Lower lobe of right lung (tissue), 2 donors: ENCODE measurements around the gene CXCL8. TPM values are rescaled to one million over a fixed set of nuclear protein-coding genes. Genes with fewer than 3 reads are reported as not detected.

ENCODE experiments used
- ATAC-seq, 2 donors: fragments of 200-7000 bp; cut with Tn5 transposase; one replicate each; pipeline ENCODE4 v1.9.1; 2020 to 2022; ENCODE audit warnings: mild to moderate bottlenecking in 2 of 2, moderate library complexity in 2 of 2
- DNase-seq: peaks from one replicate; pipeline ENCODE4 v3.0.0-alpha.2; 2020
- H3K27ac ChIP-seq: fragments of 200-600 bp; one replicate; pipeline ENCODE4 v1.8.0; 2022
- H3K27me3 ChIP-seq: fragments of 200-600 bp; one replicate; pipeline ENCODE4 v1.8.0; 2022; ENCODE audit warnings: low read depth
- H3K36me3 ChIP-seq: fragments of 200-600 bp; one replicate; pipeline ENCODE4 v1.8.0; 2022; ENCODE audit warnings: mild to moderate bottlenecking
- H3K4me1 ChIP-seq: fragments of 200-600 bp; one replicate; pipeline ENCODE4 v1.8.0; 2022
- H3K4me3 ChIP-seq: fragments of 200-600 bp; one replicate; pipeline ENCODE4 v1.8.0; 2022; ENCODE audit warnings: mild to moderate bottlenecking
- H3K9me3 ChIP-seq: fragments of 200-600 bp; one replicate; pipeline ENCODE4 v1.8.0; 2022
- intact Hi-C: fragments of 100-400 bp; cut with DNase I; formaldehyde crosslinking; loops from one replicate; pipeline ENCODE4 v1.11.0; 2022
- total RNA-seq: library from RNA; stranded (reverse); fragmentation: NEBNext Ultra II Directional; extraction: Animal tissue kit (Norgen Biotek cat#: 25700); gene quantifications from one replicate; pipeline ENCODE4 v1.2.1, GENCODE V29; 2021
- TF ChIP-seq, protein P1 (sequence below): fragments of 200-600 bp; IDR thresholded peaks from one replicate; pipeline ENCODE4 v1.8.0; 2022; ENCODE audit warnings: antibody characterized with exemption, mild to moderate bottlenecking
- donor health status: DM: no; HTN: yes; CAD: no; lungs with severe emphysema.

Gene CXCL8
- total RNA-seq, 1 donor from 2014 or later = 6.2 TPM

DNA sequence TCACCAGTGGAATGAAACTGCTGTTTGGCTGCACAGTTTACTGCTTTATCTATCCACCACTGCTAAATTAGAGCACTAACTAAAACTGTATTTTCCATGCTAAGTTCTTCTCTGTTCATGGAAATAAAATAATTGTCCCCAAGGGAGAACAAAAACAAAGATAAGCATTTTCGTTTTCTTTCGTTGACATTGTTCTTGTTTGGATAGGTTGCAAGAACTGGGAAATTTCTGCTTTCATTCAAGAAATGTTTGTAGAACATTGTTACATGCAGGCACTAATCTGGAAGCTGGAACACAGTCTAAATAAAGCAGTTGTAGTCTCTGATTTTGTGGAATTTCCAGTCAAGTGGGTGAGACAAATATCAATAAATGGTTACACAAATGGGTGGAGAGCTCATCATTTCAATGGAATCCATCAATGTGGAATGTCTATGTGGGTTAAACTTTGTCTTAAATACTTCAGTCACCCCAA lies 5.8 kb upstream of the CXCL8 start:
- no peaks in the 10 kb centered on the region for H3K36me3 ChIP-seq
- intact Hi-C loops = no loop called here
- H3K27ac ChIP-seq = no peak overlapping the region
- H3K4me3 ChIP-seq = no peak overlapping the region
- no peak for ATAC-seq
- DNase-seq = no peak
- H3K9me3 ChIP-seq = no peaks in the 10 kb centered on the region
- TF ChIP-seq, protein P1, sequence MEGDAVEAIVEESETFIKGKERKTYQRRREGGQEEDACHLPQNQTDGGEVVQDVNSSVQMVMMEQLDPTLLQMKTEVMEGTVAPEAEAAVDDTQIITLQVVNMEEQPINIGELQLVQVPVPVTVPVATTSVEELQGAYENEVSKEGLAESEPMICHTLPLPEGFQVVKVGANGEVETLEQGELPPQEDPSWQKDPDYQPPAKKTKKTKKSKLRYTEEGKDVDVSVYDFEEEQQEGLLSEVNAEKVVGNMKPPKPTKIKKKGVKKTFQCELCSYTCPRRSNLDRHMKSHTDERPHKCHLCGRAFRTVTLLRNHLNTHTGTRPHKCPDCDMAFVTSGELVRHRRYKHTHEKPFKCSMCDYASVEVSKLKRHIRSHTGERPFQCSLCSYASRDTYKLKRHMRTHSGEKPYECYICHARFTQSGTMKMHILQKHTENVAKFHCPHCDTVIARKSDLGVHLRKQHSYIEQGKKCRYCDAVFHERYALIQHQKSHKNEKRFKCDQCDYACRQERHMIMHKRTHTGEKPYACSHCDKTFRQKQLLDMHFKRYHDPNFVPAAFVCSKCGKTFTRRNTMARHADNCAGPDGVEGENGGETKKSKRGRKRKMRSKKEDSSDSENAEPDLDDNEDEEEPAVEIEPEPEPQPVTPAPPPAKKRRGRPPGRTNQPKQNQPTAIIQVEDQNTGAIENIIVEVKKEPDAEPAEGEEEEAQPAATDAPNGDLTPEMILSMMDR = no peak
- peaks cover 51% of the 10 kb centered on the region for H3K4me1 ChIP-seq
- H3K27me3 ChIP-seq = no peaks in the 10 kb centered on the region

DNA sequence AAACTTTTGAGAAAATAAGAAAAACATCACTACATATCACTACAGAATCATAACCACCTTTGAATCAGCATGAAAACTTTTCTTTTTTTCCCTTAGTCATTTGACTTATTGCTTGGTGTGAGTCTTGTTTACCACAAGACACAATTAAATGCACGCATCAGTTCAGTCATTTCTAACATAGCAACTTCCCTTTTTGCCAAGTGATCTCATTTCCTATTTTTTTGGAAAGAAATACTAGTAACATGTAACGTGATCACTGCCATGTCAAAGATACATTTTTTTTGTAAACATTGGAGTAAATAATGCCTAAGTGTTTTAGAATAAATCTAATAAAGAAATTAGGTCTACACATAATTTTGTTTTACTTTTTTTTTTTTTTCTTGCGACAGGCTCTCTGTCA lies 5.1 kb upstream of the CXCL8 start:
- Histone ChIP-seq H3K9me3 (no peaks in the 10 kb centered on the region), H3K27me3 (no peaks in the 10 kb centered on the region), H3K4me3 (no peak overlapping the region), H3K27ac (no peak overlapping the region), H3K4me1 (peaks cover 51% of the 10 kb centered on the region), H3K36me3 (no peaks in the 10 kb centered on the region)
- DNase-seq (no peak), ATAC-seq (peak in 1 of 2 donors; percentile 20)
- intact Hi-C loops = no loop called here
- TF ChIP-seq, protein P1 = no peak

DNA sequence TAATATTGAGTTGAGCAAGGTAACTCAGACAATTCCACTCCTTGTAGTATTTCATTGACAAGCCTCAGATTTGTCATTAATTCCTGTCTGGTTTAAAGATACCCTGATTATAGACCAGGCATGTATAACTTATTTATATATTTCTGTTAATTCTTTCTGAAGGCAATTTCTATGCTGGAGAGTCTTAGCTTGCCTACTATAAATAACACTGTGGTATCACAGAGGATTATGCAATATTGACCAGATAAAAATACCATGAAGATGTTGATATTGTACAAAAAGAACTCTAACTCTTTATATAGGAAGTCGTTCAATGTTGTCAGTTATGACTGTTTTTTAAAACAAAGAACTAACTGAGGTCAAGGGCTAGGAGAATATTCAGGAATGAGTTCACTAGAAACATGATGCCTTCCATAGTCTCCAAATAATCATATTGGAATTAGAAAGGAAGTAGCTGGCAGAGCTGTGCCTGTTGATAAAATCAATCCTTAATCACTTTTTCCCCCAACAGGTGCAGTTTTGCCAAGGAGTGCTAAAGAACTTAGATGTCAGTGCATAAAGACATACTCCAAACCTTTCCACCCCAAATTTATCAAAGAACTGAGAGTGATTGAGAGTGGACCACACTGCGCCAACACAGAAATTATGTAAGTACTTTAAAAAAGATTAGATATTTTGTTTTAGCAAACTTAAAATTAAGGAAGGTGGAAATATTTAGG lies 821 bp downstream of the CXCL8 start:
- ATAC-seq = no peak
- Histone ChIP-seq H3K9me3 (no peaks in the 10 kb centered on the region), H3K27me3 (no peaks in the 10 kb centered on the region), H3K27ac (no peak overlapping the region), H3K4me3 (no peak overlapping the region), H3K4me1 (peaks cover 20% of the 10 kb centered on the region), H3K36me3 (no peaks in the 10 kb centered on the region)
- DNase-seq = no peak
- intact Hi-C loops = no loop called here
- TF ChIP-seq, protein P1 = no peak

DNA sequence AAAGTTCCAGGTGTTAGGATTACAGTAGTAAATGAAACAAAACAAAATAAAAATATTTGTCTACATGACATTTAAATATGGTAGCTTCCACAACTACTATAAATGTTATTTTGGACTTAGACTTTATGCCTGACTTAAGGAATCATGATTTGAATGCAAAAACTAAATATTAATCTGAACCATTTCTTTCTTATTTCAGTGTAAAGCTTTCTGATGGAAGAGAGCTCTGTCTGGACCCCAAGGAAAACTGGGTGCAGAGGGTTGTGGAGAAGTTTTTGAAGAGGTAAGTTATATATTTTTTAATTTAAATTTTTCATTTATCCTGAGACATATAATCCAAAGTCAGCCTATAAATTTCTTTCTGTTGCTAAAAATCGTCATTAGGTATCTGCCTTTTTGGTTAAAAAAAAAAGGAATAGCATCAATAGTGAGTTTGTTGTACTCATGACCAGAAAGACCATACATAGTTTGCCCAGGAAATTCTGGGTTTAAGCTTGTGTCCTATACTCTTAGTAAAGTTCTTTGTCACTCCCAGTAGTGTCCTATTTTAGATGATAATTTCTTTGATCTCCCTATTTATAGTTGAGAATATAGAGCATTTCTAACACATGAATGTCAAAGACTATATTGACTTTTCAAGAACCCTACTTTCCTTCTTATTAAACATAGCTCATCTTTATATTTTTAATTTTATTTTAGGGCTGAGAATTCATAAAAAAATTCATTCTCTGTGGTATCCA lies 1.6 kb downstream of the CXCL8 start:
- ATAC-seq (no peak), DNase-seq (no peak)
- Histone ChIP-seq H3K9me3 (no peaks in the 10 kb centered on the region), H3K36me3 (no peaks in the 10 kb centered on the region), H3K4me3 (no peak overlapping the region), H3K4me1 (peaks cover 20% of the 10 kb centered on the region), H3K27me3 (no peaks in the 10 kb centered on the region), H3K27ac (no peak overlapping the region)
- intact Hi-C loops = no loop called here
- TF ChIP-seq, protein P1 = no peak

DNA sequence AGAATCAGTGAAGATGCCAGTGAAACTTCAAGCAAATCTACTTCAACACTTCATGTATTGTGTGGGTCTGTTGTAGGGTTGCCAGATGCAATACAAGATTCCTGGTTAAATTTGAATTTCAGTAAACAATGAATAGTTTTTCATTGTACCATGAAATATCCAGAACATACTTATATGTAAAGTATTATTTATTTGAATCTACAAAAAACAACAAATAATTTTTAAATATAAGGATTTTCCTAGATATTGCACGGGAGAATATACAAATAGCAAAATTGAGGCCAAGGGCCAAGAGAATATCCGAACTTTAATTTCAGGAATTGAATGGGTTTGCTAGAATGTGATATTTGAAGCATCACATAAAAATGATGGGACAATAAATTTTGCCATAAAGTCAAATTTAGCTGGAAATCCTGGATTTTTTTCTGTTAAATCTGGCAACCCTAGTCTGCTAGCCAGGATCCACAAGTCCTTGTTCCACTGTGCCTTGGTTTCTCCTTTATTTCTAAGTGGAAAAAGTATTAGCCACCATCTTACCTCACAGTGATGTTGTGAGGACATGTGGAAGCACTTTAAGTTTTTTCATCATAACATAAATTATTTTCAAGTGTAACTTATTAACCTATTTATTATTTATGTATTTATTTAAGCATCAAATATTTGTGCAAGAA lies 2.3 kb downstream of the CXCL8 start:
- H3K4me1 ChIP-seq = peaks cover 20% of the 10 kb centered on the region
- no peaks in the 10 kb centered on the region for H3K27me3 ChIP-seq
- no peaks in the 10 kb centered on the region for H3K9me3 ChIP-seq
- no peaks in the 10 kb centered on the region for H3K36me3 ChIP-seq
- intact Hi-C loops = no loop called here
- no peak overlapping the region for H3K27ac ChIP-seq
- no peak for ATAC-seq
- H3K4me3 ChIP-seq = no peak overlapping the region
- no peak for DNase-seq
- TF ChIP-seq, protein P1 = no peak
